ENCODE results near the gene SPCS3.

The SPCS3 gene

DNA sequence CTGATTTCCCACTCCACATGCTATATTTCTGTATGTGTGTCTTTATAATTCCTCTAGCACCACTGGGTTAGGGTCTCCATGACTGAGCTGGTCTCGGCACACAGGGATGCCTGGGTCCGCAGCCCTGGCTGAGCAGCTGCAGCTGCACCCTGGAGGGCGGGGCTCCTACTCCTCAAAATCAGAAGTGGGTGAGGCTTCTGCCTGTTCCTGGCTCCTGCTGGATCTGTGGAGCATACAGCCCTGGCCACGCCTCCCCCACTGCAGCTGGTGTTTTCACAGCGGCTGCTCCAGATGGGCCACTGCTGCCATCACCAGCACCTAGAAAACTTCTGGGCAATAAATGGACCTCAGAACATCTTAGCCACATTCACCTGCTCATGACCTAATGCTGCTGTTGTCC is 30.9 kb downstream of the SPCS3 start:
- no peak for DNase-seq

DNA sequence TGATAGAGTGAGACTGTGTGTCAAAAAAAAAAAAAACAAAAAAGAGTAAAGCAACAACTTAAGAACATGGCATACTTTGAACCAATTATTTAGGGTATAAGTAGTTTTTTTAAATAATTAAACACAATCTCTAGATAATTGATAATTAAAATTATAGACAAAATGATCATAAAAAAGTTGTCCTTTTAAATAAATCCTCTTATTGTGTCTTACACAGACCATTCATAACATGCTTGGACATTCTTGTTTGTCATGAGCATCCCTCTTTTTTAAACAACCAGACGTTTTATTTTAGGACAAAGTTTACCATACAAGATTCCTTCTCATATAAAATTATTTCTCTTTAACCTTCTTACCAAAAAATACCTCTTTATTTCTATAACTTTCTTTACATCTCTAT is 35.1 kb downstream of the SPCS3 start:
- DNase-seq: no peak

DNA sequence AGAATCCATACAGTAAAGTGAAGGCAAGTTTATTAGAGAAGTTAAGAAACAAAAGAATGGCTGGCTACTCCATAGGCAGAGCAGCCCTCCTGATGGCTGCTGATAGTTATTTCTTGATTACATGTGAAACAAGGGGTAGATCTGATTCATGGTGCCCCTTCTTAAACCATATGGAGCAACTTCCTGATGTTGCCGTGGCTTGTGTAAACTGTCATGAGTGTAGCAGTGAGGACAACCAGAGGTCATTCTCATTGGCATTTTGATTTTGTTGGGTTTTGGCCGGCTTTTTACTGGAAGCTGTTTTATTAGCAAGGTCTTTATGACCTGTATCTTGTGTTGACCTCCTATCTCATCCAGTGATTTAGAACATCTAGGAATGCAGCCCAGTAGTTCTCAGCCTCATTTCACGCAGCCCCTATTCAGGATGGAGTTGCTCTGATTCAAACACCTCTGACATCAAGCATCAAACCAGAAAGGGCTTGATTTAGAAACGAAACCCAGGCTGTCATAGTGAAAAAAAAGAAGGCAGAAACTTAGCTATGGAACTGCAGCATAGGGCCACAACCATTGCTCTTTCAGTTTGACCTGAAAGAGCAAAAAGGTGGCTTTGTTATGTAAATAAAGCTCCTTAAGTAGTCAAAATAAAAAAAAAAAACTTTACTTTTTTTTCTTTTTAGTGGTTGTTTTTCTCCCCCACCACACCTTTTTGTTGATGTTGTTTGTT is 37.8 kb downstream of the SPCS3 start:
- no peak for DNase-seq

GRCh38 chr4:176358083-176358469 is 38.3 kb downstream of the SPCS3 start:
- DNase-seq: no peak

DNA sequence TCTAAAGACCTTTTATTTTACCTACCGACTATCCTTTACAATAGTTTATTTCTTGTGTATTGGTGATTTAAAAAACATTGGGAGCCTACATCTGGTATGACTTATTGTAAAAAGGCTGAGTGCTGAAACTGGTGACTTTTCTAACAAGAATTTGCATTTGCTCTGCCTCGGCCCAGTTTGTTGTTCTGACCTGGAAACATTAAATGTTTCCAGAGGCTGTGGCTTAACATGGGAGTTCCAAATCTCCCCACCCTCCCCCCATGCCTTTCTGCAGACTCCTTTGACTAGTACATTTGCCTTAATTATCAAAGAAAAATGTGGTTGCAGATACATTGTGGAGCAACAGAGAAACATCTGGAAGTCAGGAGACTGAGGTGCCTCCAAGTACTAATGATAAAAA is 39.8 kb downstream of the SPCS3 start:
- peak; percentile 88 for DNase-seq

GRCh38 chr4:176360446-176360845 is 40.7 kb downstream of the SPCS3 start:
- peak; percentile 40 for DNase-seq

DNA sequence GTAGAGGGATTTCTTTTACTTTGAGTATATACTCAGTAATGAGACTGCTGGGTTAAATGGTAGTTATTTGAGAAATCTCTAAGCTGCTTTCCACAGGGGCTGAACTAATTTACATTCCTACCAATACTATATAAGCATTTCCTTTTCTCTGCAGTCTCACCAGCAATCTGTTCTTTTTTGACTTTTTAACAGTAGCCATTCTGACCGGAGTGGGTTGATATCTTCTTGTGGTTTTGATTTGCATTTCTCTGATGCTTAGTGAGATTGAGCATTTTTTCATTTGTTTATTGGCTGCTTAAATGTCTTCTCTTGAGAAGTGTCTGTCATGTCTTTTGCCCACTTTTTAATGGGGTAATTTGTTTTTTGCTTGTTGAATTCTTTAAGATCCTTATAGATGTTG is 43.3 kb downstream of the SPCS3 start:
- DNase-seq: no peak

- no peak for DNase-seq
These were observed 48.2 kb downstream of the SPCS3 start for GRCh38 chr4:176367771-176368465.

DNA sequence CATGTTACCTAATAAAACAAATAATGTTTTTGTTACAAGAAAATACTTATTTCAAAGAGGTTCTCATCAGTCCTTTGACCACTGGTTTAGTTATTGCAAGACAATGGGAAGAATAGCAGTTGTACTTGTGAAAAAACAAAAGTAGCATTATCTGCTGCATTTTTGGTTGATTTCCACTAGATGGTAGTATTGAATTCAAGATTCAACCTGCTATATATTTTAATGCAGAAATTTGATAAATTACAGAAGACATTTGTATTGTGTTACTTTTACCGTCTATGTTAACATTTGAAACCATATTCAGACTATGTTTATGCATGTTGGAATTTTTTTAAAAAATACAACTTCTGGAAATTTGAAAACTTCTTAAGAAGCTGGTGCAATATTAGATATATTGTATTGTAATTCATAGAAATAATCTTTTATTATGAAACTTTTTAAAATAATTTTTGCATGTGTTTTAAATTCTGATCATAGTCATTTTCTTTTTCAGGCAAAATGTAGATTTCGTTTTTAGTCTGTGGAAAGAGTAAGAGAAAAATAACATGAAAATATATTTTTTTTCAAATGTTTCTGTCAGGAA is 56.4 kb downstream of the SPCS3 start:
- DNase-seq: peak; percentile 30

GRCh38 chr4:176377780-176378179 is 58.0 kb downstream of the SPCS3 start:
- peak; percentile 26 for DNase-seq

GRCh38 chr4:176380352-176381157 is 60.8 kb downstream of the SPCS3 start:
- DNase-seq: no peak

Data from fibroblast of skin of right biceps (primary cell).